HG03378 (cell line): ENCODE results near the gene TRIM67.
"Not testable (repeated sequence)": the region's sequence is repeated elsewhere in the genome, so short reads cannot be mapped to it uniquely, and the experiment has no call there.

Experiments
- ATAC-seq: cut with Tn5 transposase; IDR thresholded peaks from one replicate; pipeline ENCODE4 v1.9.1; 2021; ENCODE audit warnings: mild to moderate bottlenecking, moderate library complexity; ENCODE audit not compliant: unreplicated experiment

Gene TRIM67

DNA sequence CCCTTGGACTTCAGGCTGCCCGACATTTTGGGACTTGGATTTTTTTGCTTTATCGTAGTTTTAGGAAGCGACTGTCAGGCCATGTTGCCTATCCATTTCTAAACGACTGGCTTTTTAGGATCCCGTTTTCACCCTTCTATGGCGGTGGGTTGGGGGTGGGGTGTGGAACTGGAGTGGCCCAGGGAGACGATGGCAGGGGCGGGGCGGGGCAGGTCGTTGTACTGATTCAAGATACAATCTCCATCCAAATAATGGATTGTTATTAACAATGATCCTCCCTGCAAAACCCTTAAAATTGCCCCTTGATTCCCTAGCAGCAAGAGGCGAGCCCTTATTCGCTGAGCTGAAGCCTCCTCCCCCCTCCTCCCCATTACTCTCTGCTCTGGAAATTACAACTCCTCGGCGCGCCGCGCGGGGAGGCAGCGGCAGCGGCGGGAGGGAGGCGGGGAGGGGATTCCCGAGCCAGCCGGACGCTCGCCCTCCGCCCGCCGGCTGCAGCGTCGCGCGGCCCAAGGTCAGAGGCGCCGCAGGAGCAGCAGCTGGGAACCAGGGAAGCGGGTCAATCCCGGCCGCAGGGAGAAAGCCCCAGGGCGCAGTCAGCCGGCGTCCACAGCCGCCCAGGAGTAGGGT is at the start of gene TRIM67:
Gene TRIM67, plus strand, starts transcription at position 392 of the 630 bp plus-strand sequence. CDS start 912 bp downstream, outside the sequence.
- ATAC-seq = no peak

DNA sequence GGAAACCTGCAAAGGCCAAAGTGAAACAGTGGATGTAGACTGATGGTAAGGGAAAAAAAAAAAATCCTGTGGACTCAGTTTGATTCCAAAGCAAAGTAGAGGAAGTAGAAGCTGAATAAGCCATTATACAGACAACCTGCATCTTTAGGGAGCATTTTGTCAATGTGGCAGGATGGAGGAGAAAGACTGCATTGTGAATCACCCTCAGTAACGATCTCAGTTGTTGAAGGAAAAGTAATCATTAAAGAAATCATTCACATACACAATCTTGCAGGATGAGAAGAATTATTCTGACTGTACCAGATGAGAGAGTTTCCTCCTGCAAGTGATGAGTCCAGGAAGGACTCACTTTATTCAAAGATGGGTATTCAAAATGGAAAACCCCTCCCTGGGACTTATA is 45.1 kb upstream of the TRIM67 start:
- ATAC-seq = no peak

DNA sequence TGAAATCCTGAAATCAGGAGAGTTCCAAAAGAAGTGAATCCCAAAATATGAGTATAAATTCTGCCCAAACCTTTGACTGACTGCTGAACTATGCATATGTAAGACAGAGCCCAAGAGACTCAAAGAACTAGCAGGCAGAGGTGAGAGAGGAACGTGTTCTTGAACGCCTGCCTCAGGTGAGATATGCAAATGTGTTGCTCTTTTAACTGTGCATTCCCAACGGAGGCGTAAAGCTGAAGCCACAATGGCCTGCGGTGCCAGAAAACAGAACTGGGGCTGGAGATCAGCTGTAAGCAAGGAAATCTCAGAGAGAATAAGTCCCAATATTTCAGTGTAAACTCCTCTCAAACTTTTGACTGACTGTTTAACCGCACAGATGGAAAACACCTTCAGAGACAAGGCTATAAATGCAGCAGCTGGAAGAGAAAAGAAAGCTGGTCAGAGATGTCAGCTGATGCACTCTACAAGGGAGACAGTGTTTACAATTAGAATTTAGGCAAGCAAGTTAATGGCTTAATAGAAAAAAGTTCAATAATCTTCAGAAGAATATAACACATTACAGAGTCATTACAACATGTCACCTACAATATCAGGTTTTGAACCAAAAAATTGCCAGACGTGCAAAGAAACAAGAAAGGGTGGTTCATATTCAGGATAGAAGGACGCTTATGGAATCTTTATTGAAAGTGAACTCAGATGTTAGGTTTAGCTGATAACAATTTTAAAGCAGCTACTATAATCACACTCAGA is 43.0 kb upstream of the TRIM67 start:
- ATAC-seq = no peak

DNA sequence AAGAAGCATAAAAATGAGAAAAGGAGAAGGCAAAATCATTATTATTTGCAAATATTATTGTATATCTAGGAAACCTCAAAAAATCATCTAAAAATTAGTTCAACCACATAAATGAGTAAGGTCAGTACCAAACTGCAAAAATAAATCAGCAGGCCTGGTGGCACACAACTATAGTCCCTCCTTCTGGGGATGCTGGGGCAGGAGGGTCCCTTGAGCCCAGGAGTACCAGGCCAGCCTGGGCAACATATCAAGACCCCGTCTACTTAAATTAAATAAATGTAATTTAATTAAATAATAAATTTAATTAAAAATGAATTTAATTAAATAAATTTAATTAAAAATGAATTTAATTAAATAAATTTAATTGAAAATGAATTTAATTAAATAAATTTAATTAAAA is 40.3 kb upstream of the TRIM67 start:
- no peak for ATAC-seq

DNA sequence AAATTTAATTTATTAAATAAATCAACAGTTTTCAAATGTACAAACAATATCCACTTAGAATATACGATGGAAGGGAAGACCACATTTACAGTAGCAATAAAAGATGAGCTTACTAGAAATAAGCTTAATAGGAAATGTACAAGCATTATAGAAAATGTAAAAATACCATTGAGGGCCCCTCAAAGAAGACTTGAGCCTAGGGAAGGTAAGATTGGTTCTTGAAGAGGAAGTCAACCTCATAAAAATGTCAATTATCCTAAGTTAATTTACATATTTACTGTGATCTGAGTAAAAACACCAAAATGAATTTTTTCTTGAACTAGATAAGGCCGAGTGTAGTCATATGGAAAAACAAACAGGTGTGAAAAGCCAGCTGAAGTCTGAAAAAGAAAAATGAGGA is 39.7 kb upstream of the TRIM67 start:
- ATAC-seq = no peak

DNA sequence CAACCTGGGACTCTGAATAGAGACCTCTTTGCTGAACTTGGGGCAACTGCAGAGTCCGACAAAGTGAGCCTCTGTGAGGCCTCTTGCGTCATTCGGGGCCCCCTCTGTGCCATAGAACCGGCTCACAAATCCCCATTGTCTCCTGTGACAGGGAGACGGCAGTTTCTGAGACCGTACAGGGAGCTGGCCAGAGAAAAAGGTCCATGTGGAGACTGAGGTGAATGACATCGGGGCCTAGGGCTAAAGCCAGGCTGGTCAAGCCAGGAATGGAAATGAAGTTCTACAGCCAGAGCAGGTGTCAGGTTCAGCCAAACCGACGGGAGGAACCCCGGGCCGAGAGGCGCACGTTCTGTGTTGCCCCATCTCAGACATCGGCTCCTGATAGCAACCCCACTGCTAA is 37.1 kb upstream of the TRIM67 start:
- no peak for ATAC-seq

DNA sequence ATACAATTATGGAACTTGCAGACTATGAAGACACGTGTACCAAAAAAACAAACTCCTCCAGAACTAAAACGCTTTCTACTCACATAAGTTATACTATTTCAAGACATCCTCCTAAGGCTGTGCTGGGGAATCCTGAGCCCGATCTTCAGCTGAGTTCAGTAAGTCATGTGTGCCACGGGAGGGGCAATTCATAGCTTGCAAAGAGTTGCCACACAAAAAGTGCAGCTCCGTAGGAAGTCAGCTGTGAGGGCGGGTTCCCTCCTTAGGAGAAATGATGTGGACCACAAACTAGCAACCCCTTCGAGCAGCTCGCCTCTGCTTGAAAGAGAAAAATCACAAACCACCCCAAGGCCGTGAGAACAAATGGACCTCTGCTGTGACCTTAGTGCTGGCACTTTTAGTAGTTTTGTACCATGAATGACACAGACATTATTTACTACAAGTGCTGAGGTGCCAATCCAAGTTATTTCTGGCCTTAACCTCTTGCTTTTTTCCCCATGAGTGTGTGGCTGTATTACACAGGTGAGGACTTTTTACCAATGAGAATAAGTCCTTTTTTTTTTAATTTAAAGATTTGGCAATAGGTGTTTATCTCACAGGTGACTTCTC is 35.8 kb upstream of the TRIM67 start:
- ATAC-seq = no peak

DNA sequence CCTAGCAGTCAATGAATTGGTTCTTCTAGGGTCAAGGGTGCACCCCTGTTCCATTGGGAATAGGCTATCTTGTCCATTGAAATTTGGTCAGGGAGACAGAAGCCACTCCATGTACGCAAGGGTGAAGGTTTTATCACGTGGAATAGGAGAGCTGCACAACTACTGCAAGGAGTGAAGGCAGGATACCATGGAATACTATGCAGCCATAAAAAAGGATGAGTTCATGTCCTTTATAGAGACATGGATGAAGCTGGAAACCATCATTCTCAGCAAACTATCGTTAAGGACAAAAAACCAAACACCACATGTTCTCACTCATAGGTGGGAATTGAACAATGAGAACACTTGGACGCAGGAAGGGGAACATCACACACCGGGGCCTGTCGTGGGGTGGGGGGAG is 34.8 kb upstream of the TRIM67 start:
- ATAC-seq = not testable (repeated sequence)

DNA sequence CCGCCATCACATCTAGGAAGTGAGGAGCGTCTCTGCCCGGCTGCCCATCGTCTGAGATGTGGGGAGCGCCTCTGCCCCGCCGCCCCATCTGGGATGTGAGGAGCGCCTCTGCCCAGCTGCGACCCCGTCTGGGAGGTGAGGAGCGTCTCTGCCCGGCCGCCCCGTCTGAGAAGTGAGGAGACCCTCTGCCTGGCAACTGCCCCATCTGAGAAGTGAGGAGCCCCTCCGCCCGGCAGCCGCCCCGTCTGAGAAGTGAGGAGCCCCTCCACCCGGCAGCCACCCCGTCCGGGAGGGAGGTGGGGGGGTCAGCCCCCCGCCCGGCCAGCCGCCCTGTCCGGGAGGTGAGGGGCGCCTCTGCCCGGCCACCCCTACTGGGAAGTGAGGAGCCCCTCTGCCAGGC is 33.4 kb upstream of the TRIM67 start:
- ATAC-seq = not testable (repeated sequence)

DNA sequence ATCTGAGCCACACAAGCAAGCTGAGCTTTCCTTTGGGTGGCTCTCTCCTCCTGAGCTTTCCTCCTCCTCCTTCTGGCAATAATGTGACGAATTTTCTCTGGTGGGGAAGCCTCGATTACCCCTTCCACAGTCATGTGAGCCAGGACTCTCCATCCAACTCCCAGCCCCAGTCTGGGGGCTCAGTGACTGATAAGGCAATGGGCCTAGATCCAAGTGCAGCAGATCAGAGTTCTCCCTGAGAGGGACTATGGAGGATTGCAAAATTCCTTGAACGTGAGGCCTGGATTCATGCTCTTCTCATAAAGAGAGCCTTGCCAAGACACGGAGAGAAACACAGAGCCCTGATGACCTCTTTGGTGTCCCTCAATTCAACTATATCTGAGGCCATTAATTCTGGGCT is 31.3 kb upstream of the TRIM67 start:
- no peak for ATAC-seq

DNA sequence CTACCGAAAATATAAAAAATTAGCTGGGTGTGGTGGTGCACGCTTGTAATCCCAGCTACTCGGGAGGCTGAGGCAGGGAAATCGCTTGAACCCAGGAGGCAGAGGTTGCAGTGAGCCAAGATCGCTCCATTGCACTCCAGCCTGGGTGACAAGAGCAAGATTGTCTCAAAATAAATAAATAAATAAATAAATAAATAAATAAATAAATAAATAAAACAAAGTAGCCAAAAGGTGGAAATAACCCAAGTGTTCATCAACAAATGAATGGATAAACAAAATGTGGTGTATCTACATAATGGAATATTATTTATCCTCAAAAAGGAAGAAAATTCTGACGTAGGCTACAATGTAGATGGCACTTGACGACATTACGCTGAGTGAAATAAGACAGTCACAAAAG is 29.3 kb upstream of the TRIM67 start:
- not testable (repeated sequence) for ATAC-seq

DNA sequence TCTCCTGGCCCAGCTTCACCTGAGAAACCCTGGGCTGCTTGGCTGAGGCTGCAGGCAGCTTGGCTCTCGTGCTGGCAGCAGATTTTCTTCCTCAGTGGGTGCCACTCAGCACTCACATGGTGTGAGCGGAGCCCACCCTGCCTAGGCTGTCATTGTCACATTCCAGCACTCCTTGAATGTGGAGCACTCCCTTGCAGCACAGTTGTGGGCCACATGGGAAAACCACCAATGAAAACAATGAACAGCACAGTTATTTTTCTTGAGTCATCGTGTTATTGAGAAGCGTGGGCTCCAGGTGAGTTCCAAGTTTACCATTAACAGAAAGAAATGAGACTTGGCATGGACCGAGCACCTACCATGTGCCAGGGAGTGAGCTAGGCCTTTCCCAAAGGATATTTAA is 27.2 kb upstream of the TRIM67 start:
- no peak for ATAC-seq

DNA sequence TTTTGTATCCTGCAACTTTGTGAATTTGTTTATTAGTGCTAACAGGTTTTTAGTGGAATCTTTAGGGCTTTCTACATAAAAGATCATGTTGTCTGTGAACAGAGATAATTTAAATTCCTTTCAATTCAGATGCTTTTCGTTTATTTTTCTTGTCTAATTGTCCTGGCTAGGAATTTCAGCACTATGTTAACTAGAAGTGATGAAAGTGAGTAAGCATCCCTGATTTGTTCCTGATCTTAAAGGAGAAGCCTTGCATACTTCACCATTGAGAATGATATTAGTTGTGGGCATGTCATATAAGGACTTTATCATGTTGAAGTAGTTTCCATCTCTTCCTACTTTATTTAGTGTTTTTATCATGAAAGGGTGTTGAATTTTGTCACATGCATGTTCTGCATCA is 23.6 kb upstream of the TRIM67 start:
- ATAC-seq = no peak

DNA sequence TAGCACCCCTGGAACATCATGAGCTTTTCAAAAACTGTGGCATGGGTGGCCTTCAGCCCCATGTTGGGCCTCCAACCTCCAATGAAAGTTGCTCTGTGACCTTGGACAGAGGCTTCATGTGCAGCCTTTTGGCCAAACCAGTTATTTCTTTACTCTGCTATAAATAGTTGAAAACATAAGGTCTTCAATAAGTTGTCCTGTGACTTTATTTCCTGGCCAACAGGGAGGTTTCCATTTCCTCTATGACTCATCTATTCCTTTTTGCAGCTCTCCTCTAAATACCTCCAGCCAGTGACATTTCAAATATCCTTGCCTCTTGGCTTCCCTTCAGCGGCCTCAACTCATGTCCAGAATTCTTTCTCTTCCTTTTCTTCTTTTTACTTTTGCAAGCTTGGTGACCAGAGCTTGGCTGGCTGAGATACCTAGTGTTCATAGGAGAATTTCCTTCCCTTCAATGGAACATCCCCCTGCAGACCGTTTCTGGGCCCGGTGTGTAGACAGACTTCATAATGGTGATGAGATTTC is 22.7 kb upstream of the TRIM67 start:
- ATAC-seq = no peak

DNA sequence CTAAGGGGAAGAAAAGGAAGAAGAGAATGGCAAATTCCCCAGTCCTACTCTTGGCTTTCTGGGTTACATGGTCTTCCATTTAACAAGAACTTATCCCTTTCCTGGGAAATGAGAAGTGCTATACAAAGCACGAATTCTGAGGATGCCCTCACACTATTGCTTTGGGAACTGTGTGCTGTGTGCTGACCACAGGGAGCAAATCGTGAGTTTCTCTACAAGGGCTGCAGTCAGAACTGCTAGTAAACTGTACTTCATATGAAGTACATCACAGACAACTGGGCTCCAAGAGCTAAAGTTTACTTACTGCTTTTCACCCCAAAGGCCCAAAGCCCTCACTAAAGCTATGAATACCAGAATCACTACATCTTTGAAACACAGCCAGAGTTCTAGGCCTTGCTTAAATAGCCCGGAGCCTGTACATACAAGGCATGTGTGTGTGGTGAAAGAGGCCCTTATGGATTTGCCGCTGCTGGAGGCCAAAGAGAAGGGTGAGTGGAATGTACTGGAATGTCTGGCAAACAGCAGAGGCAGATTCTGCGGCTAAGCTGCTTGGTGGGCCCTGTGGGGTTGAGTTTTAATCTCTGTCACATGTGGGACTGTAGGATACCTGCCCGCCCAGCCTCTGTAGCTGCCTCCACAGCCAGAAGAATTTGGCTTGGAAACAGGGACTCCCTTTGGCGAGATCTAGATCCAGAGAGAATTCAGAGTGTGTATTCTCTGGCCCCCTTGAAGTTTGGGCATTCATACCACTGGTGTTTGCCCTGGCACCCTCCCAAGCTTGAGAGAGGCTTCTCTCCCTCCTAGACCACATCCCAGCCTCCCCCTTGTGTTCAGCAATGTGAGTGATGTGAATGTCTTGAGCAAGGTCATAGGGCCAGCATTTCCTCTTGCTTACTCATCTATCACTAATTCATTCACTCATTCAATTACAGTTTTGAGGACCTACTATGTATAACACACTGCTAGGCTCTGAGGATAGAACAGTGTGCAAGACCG is 21.9 kb upstream of the TRIM67 start:
- ATAC-seq = no peak

DNA sequence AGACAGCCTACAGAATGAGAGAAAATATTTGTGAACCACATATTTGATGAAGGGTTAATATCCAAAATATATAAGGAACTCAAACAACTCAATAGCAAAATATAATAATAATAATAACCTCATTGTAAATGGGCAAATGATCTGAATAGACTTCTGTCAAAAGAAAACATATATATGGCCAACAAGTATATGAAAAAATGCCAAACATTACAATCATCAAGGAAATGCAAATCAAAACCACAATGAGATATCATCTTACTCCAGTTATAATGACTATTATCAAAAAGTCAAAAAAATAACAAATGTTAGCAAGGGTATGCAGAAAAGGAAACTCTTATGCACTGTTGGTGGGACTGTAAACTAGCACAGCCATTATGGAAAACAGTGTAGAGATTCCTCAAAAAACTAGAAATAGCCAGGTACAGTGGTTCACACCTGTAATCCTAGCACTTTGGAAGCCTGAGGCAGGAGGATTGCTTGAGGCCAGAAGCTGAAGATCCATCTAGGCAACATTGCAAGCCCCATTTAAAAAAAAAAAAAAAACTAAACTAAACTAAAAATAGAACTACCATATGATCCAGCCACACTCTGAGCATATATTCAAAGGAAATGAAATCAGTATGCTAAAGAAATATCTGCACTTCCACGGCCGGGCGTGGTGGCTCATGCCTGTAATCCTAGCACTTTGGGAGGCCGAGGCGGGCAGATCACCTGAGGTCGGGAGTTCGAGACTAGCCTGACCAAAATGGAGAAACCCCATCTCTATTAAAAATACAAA is 17.3 kb upstream of the TRIM67 start:
- ATAC-seq = no peak

DNA sequence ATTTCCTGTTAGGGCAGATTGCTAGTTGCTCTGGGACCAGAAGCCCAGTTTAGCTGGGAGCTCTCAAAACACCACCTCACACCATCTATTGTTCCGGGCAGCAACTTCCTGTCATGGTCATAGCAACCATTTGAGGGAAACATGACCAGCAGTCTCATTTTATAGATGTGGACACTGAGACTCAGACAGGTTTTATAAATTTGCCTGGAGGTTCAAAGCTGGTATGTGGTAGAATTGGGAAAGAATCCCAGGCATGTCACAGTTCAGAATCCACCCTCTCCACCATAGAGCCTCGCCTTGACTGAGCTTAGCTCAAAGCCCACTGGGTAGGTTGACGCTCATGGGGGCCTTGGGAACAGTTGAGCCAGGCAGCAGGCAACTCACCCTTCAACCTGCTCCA is 14.0 kb upstream of the TRIM67 start:
- no peak for ATAC-seq

DNA sequence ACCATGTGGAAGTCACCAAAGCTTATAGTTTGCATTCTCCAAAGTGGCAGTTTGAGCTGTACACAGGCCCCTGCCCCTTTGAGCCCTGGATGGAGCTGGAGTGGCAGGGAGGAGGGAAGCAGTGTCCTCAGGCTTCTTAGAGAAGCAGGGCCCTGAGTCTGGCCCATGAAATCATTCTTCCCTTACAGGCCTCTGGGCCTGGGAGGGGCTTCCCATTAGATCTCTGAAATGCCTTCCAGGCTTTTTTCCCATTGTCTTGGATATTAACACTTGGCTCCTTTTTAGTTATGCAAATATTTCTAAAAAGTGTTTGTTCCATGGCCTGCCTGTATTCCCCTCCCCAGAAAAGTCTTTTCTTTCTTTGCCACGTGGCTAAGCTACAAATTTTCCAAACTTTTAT is 10.0 kb upstream of the TRIM67 start:
- no peak for ATAC-seq

DNA sequence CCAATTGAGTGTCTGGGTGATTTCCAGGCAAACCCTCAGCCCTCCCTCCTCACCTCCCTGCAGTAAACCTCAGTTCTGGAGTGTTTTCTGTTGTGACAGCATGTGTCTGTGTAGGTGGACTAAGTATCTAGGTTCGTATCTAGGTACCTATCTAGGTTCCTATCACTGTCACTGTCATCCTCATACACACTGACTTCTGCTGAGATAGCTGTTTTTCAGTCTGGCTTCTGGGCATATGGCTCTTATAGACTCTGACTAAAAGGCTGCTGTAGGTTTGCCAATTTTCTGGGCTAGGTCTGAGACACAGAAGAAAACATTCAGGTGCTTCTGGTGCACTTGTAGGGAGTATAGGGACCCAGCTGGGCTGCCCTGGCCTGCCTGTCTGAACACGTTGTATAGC is 8.1 kb upstream of the TRIM67 start:
- ATAC-seq = no peak

DNA sequence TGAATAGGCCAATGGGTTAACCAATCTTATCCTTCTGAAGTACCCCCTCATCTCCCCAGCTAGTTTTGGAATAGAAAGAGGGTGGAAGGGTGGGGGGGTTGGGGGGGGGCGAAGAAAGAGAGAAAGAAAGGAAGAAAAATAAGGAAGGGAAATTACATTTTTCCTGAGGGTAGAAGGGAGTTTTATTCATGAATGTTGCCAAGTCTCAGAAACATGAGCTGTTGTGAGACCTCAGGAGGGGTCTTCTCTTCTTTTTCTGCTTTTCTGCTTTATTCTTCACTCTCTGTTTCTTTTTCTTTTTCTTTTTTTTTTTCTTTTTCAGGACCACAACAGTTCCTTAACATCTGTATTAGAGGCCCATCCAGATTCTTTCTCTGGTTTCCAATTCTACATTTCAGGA is 6.0 kb upstream of the TRIM67 start:
- no peak for ATAC-seq
